MCF 10A (cell line): Measurements from ENCODE around the gene SAE1. TPM values are rescaled to one million over a fixed set of nuclear protein-coding genes. Genes with fewer than 3 reads are reported as not detected.
A peak's percentile ranks its signal among the peaks of the same experiment; 100 is the strongest.

Experiments used
- BruUV-seq: library from RNA; stranded (reverse); fragments of 400-500 nt; replicated peaks from 2 replicates; lab custom pipeline; 2021; lab: Mats Ljungman, UMichigan
- CTCF ChIA-PET: fragments of 300-600 bp; sonication (Branson Sonifier 250); formaldehyde crosslinking; extraction: SDS; loops from one replicate; lab custom pipeline; 2021; ENCODE audit warnings: antibody characterized with exemption, inconsistent platforms; lab: Yijun Ruan, JAX
- POLR2A ChIA-PET: fragments of 300-600, 350-650 bp; sonication (Branson Sonifier 250); formaldehyde crosslinking; extraction: SDS; loops from one replicate; lab custom pipeline; 2020; ENCODE audit warnings: antibody characterized with exemption, inconsistent platforms; lab: Yijun Ruan, JAX
- DNase-seq: peaks from one replicate; pipeline ENCODE4 v3.0.0-alpha.2; 2018; ENCODE audit not compliant: unreplicated experiment
- H3K27ac Mint-ChIP-seq: one replicate; pipeline ENCODE4 v1.8.0; 2022; ENCODE audit warnings: mild to moderate bottlenecking, low read depth, mixed read lengths; ENCODE audit not compliant: unreplicated experiment
- H3K27me3 Mint-ChIP-seq: one replicate; pipeline ENCODE4 v1.8.0; 2022; ENCODE audit warnings: mixed read lengths; ENCODE audit not compliant: insufficient read depth, unreplicated experiment
- H3K36me3 Mint-ChIP-seq: one replicate; pipeline ENCODE4 v1.8.0; 2022; ENCODE audit warnings: mild to moderate bottlenecking, moderate library complexity, mixed read lengths; ENCODE audit not compliant: insufficient read depth, unreplicated experiment
- H3K4me1 Mint-ChIP-seq: one replicate; pipeline ENCODE4 v1.8.0; 2022; ENCODE audit warnings: mixed read lengths; ENCODE audit not compliant: insufficient read depth, unreplicated experiment
- H3K4me3 Mint-ChIP-seq: one replicate; pipeline ENCODE4 v1.8.0; 2022; ENCODE audit warnings: mild to moderate bottlenecking, moderate library complexity, mixed read lengths; ENCODE audit not compliant: unreplicated experiment
- H3K9me3 Mint-ChIP-seq: one replicate; pipeline ENCODE4 v1.8.0; 2022; ENCODE audit warnings: mixed read lengths; ENCODE audit not compliant: unreplicated experiment
- intact Hi-C: fragments of 100-400 bp; cut with micrococcal nuclease; formaldehyde crosslinking; loops from 2 replicates; pipeline ENCODE4 v1.14.1; 2022
- total RNA-seq: library from RNA; stranded (reverse); gene quantifications from 2 replicates; pipeline ENCODE4 v1.2.3, GENCODE V29; 2022
- TF ChIP-seq, protein P1 (sequence below): fragments of 200-600 bp; IDR thresholded peaks from one replicate; pipeline ENCODE4 v1.8.0; 2022; ENCODE audit warnings: antibody characterized with exemption, mild to moderate bottlenecking; ENCODE audit not compliant: unreplicated experiment

The SAE1 gene
- total RNA-seq, 1 experiment from 2014 or later, result 81.7 TPM

GRCh38 chr19:47153266-47153665 is 22.6 kb downstream of the SAE1 start:
- peaks cover 15% of the 10 kb centered on the region for H3K4me1 Mint-ChIP-seq
- H3K9me3 Mint-ChIP-seq, result no peaks in the 10 kb centered on the region
- TF ChIP-seq, protein P1, sequence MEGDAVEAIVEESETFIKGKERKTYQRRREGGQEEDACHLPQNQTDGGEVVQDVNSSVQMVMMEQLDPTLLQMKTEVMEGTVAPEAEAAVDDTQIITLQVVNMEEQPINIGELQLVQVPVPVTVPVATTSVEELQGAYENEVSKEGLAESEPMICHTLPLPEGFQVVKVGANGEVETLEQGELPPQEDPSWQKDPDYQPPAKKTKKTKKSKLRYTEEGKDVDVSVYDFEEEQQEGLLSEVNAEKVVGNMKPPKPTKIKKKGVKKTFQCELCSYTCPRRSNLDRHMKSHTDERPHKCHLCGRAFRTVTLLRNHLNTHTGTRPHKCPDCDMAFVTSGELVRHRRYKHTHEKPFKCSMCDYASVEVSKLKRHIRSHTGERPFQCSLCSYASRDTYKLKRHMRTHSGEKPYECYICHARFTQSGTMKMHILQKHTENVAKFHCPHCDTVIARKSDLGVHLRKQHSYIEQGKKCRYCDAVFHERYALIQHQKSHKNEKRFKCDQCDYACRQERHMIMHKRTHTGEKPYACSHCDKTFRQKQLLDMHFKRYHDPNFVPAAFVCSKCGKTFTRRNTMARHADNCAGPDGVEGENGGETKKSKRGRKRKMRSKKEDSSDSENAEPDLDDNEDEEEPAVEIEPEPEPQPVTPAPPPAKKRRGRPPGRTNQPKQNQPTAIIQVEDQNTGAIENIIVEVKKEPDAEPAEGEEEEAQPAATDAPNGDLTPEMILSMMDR, result no peak
- ChIA-PET POLR2A (interaction anchor here (0.8 to 2.0 kb wide), 3 partner anchors 9 to 91 kb away, joined by 3 to 13 read pairs (median 6); no protein-coding TSS in a partner anchor), CTCF (interaction anchor here (1.0 to 3.1 kb wide), 4 partner anchors 9 to 94 kb away, joined by 4 to 12 read pairs (median 6); no protein-coding TSS in a partner anchor)
- peak overlapping the region; percentile 79 for H3K27ac Mint-ChIP-seq
- intact Hi-C loops, result no loop called here
- DNase-seq, result no peak
- H3K4me3 Mint-ChIP-seq, result no peak overlapping the region
- peaks cover 91% of the 10 kb centered on the region for H3K36me3 Mint-ChIP-seq
- H3K27me3 Mint-ChIP-seq, result no peaks in the 10 kb centered on the region
- BruUV-seq, result no TSS peak

- intact Hi-C loops, result no loop called here
- no peaks in the 10 kb centered on the region for H3K27me3 Mint-ChIP-seq
- peaks cover 88% of the 10 kb centered on the region for H3K36me3 Mint-ChIP-seq
- no peak overlapping the region for H3K27ac Mint-ChIP-seq
- DNase-seq, result no peak
- H3K4me1 Mint-ChIP-seq, result peaks cover 28% of the 10 kb centered on the region
- POLR2A ChIA-PET, result no interaction called here
- CTCF ChIA-PET, result interaction anchor here (0.8 to 1.7 kb wide), 3 partner anchors 55 to 92 kb away, joined by 3 to 10 read pairs (median 4); no protein-coding TSS in a partner anchor
- no peaks in the 10 kb centered on the region for H3K9me3 Mint-ChIP-seq
- no TSS peak for BruUV-seq
- H3K4me3 Mint-ChIP-seq, result no peak overlapping the region
- TF ChIP-seq, protein P1, result no peak
Observed at GRCh38 chr19:47155148-47155547, 24.5 kb downstream of the SAE1 start.

DNA sequence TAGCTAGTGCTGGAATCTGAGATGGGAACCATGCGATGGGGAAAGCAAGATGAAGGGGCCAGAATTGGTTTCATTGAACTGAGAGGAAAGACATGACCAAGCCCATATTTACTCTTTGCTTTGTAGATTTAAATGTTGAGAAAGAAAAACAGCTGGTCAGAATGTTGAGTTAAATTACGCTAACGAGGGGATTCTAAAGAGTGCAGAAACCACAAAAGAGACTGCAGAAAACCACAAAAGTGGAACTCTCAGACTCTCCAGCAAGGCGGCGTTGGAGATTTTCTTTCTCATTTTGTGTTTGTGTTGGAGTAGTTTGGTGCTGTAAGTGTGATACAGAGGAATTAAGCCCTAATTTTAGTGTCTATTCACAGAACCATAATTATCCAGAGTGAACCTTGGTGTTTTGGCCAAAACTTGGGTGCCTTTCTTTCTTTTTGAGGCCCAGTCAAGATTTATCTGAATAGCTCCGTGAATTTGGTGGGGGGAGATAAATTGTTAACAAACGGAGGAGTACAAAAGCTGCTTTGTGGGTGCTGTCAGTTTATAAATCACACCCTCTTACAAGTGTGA is 26.3 kb downstream of the SAE1 start:
- peaks cover 28% of the 10 kb centered on the region for H3K4me1 Mint-ChIP-seq
- BruUV-seq, result no TSS peak

More for the DNA sequence above, 26.3 kb downstream of the SAE1 start:
- intact Hi-C loops, result no loop called here
- Mint-ChIP-seq H3K4me3 (no peak overlapping the region), H3K9me3 (no peaks in the 10 kb centered on the region), H3K27me3 (no peaks in the 10 kb centered on the region), H3K36me3 (peaks cover 85% of the 10 kb centered on the region), H3K27ac (no peak overlapping the region)
- TF ChIP-seq, protein P1, result no peak
- DNase-seq, result no peak
- POLR2A ChIA-PET, result interaction anchor here (0.8 to 2.1 kb wide), 3 partner anchors 44 to 70 kb away, joined by 3 to 7 read pairs (median 5); partner anchors contain the start of gene ZC3H4
- CTCF ChIA-PET, result interaction anchor here (0.5 to 3.6 kb wide), 6 partner anchors 8 to 358 kb away, joined by 3 to 18 read pairs (median 6); partner anchors contain the start of gene NAPA
